Subcutaneous adipose tissue (tissue), 4 donors: ENCODE results near the gene TAAR9. TPM values are rescaled to one million over a fixed set of nuclear protein-coding genes. Genes with fewer than 3 reads are reported as not detected.

Experiments used
- small RNA-seq: library from RNA; depleted of rRNA; stranded (forward); fragments of <200 nt; gene quantifications from one replicate; pipeline ENCODE3, GENCODE V24; 2016
- total RNA-seq, 4 donors: library from RNA; depleted of rRNA; stranded (reverse); fragments of >200 nt; gene quantifications; one replicate each; pipeline ENCODE4 v1.1.0, GENCODE V29; 2016
- TF ChIP-seq, protein P1 (sequence below): fragments of 450-650 bp; IDR thresholded peaks from one replicate; pipeline ENCODE4 v1.5.1; 2016; ENCODE audit warnings: low read depth, mild to moderate bottlenecking, control low read depth, antibody characterized with exemption, moderate library complexity

Gene TAAR9
- total RNA-seq, 4 donors from 2014 or later, result not detected

DNA sequence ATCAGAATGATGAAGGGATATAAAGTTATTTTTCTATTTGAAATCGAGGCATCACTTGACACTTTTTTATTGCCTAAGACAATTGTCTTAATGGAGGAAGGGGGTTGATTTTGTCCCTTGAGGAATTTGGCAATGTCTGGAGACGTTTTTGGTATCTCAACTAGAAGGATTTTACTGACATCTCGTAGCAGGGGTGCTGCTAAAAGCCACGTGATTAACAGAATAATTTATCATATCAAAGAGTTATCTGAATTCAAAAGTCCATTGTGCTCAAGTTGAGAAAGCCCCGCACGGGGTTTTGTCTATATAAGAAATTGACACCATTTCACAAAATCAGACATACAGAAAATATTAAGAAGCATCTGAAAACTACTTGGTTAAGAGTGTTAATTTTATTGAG lies 30.5 kb downstream of the TAAR9 start:
- TF ChIP-seq, protein P1, sequence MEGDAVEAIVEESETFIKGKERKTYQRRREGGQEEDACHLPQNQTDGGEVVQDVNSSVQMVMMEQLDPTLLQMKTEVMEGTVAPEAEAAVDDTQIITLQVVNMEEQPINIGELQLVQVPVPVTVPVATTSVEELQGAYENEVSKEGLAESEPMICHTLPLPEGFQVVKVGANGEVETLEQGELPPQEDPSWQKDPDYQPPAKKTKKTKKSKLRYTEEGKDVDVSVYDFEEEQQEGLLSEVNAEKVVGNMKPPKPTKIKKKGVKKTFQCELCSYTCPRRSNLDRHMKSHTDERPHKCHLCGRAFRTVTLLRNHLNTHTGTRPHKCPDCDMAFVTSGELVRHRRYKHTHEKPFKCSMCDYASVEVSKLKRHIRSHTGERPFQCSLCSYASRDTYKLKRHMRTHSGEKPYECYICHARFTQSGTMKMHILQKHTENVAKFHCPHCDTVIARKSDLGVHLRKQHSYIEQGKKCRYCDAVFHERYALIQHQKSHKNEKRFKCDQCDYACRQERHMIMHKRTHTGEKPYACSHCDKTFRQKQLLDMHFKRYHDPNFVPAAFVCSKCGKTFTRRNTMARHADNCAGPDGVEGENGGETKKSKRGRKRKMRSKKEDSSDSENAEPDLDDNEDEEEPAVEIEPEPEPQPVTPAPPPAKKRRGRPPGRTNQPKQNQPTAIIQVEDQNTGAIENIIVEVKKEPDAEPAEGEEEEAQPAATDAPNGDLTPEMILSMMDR, result no peak

DNA sequence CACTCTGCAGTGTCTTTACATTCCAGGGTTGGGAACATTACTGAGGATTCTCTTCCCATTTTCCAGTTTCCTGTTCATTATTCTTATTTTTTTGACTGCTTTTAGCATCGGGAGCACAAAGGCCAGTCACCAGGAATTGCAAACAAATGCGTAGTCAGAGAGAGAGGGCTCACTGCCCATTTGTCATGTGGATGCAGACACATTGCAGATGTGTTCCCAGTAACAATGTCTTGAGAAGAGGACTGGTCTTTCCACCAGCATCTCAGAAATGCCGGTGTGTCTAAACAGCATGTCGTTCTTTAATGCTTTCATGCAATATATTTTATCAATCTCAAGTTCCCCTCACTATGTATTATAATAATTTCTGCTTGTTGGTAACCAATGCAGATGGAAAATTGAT lies 31.1 kb downstream of the TAAR9 start:
- TF ChIP-seq, protein P1, result no peak

DNA sequence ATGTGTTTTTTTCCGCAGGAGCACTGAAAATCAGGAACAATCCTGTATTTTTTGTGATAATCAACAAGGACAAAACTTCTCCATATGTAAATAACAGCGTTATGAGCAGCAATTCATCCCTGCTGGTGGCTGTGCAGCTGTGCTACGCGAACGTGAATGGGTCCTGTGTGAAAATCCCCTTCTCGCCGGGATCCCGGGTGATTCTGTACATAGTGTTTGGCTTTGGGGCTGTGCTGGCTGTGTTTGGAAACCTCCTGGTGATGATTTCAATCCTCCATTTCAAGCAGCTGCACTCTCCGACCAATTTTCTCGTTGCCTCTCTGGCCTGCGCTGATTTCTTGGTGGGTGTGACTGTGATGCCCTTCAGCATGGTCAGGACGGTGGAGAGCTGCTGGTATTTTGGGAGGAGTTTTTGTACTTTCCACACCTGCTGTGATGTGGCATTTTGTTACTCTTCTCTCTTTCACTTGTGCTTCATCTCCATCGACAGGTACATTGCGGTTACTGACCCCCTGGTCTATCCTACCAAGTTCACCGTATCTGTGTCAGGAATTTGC lies 32.2 kb downstream of the TAAR9 start, which contains the start of gene TAAR6:
Gene TAAR6, plus strand, starts transcription at position 102 of the 557 bp plus-strand sequence. Its CDS starts 0 bp downstream, at position 102.
- TF ChIP-seq, protein P1, result no peak

DNA sequence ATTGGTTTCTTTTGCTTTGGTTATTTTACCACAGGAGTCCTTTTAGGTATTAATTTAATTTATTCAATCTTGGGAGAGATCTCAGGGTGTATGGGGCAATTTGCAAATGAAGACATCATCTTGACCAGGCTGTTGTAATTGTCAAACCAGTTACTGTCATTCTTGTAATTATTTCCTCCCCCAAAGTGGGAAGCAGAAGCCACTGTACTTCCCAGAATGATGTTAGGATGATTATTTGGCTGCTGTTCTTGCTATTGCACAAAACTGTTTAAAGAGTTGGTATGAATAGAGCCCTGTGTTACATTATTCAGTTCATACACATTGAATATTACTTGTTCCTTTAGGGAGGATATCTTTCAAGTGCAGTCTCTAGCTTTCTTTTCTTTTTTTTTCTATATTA lies 33.7 kb downstream of the TAAR9 start:
- TF ChIP-seq, protein P1, result no peak

DNA sequence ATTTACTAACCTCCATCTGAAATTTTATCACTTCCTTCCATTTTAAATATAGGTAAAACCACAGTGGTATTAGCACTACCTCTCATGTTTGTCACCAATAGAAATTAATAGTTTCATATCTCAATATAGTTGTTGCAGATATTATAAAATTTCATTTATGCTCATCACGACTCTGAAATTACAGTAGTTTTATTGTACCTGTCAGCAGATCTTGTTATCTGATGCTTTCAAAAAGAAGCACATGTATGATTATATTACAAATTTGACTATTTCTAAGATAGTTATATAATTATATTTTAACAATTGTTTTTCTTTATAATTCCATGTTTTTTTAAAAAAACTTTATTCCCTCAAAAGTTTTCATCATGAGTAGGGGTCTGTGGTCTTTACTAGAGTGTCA lies 46.6 kb downstream of the TAAR9 start:
- TF ChIP-seq, protein P1, result no peak

DNA sequence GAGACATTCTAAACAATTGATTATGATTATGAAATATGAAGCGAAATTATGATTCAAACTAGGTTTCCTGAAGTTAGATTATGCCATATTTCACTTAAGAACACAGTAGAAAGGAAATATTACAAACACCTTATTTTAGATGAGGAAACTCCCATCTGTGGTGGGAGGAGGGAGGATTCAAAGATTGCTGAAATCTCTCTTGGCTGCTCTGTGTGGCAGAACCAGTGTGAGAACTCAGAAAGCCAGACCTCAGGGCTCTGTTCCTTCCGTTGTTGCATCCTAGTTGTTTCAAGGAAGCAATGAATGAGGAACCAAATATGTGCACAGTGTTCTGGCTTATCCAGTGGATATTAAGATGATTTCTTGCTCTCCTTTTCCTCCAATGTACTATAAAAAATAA lies 49.3 kb downstream of the TAAR9 start:
- TF ChIP-seq, protein P1, result no peak

Small RNA genes within 50 kb of the gene (small RNA-seq; reads per million reads assigned to genes)
- not detected for gene TAAR7P

Other genes starting within 250 kb of the TAAR9 start
- gene MOXD1, start 136.8 kb upstream of the TAAR9 start, total RNA-seq, result 10 to 100 TPM in 1 of 4 donors, 1 to 10 TPM in 3; 1.5 to 12.4 (median 3.5) TPM
- 10 to 100 TPM; 38.4 to 94.7 (median 57.1) TPM for gene STX7, start 25.2 kb upstream of the TAAR9 start, total RNA-seq
- gene TAAR8, start 14.4 kb downstream of the TAAR9 start, total RNA-seq, result not detected
- gene TAAR6, start 32.0 kb downstream of the TAAR9 start, total RNA-seq, result not detected
- gene TAAR5, start 51.5 kb downstream of the TAAR9 start, total RNA-seq, result not detected
- not detected for gene TAAR2, start 86.0 kb downstream of the TAAR9 start, total RNA-seq
- gene TAAR1, start 120.9 kb downstream of the TAAR9 start, total RNA-seq, result not detected
- gene VNN1, start 175.8 kb downstream of the TAAR9 start, total RNA-seq, result 10 to 100 TPM in 1 of 4 donors, 1 to 10 TPM in 3; 4.5 to 41.6 (median 7.0) TPM
- gene VNN2, start 219.6 kb downstream of the TAAR9 start, total RNA-seq, result 100 to 1,000 TPM in 1 of 4 donors, 10 to 100 TPM in 1, 1 to 10 TPM in 2; 2.8 to 122 (median 21.6) TPM